HG02798 (cell line): ENCODE data around the gene DUSP16.
A peak's percentile ranks its signal among the peaks of the same experiment; 100 is the strongest.
"Not testable (repeated sequence)": the region's sequence is repeated elsewhere in the genome, so short reads cannot be mapped to it uniquely, and the experiment has no call there.

Experiments used
- ATAC-seq: cut with Tn5 transposase; IDR thresholded peaks from one replicate; pipeline ENCODE4 v1.9.1; 2021; ENCODE audit warnings: mild to moderate bottlenecking; ENCODE audit not compliant: unreplicated experiment, poor library complexity

Gene DUSP16

GRCh38 chr12:12562585-12563261 lies at the start of gene DUSP16:
TSS of gene DUSP16 (minus strand) at chr12:12562863. CDS start at chr12:12521098, 41,765 bp downstream.
- peak; percentile 87 for ATAC-seq

- ATAC-seq, result no peak
Observed at GRCh38 chr12:12612358-12612757, 49.7 kb upstream of the DUSP16 start.

- peak; percentile 83 for ATAC-seq
Observed at GRCh38 chr12:12611512-12612306, 49.0 kb upstream of the DUSP16 start, which contains the start of gene CREBL2. TSS of gene CREBL2 (plus strand) at chr12:12611876. CDS start at chr12:12612173, 297 bp downstream.

GRCh38 chr12:12610711-12611110 lies 48.0 kb upstream of the DUSP16 start:
- ATAC-seq, result no peak

GRCh38 chr12:12609692-12610091 lies 47.0 kb upstream of the DUSP16 start:
- ATAC-seq, result no peak

GRCh38 chr12:12608557-12608957 lies 45.9 kb upstream of the DUSP16 start:
- ATAC-seq, result no peak

GRCh38 chr12:12606781-12607589 lies 44.3 kb upstream of the DUSP16 start:
- peak; percentile 43 for ATAC-seq

GRCh38 chr12:12604740-12605139 lies 42.1 kb upstream of the DUSP16 start:
- ATAC-seq, result no peak

- ATAC-seq, result no peak
Observed at GRCh38 chr12:12600659-12601058, 38.0 kb upstream of the DUSP16 start.

GRCh38 chr12:12599750-12600643 lies 37.3 kb upstream of the DUSP16 start:
- no peak for ATAC-seq

GRCh38 chr12:12598864-12599263 lies 36.2 kb upstream of the DUSP16 start:
- ATAC-seq, result no peak

GRCh38 chr12:12596598-12596997 lies 33.9 kb upstream of the DUSP16 start:
- ATAC-seq, result not testable (repeated sequence)

- not testable (repeated sequence) for ATAC-seq
Observed at GRCh38 chr12:12595929-12596328, 33.3 kb upstream of the DUSP16 start.

GRCh38 chr12:12592930-12593329 lies 30.3 kb upstream of the DUSP16 start:
- ATAC-seq, result no peak

GRCh38 chr12:12590961-12591360 lies 28.3 kb upstream of the DUSP16 start:
- no peak for ATAC-seq

- ATAC-seq, result not testable (repeated sequence)
Observed at GRCh38 chr12:12588436-12588835, 25.8 kb upstream of the DUSP16 start.

GRCh38 chr12:12587878-12588277 lies 25.2 kb upstream of the DUSP16 start:
- ATAC-seq, result no peak

- no peak for ATAC-seq
Observed at GRCh38 chr12:12586879-12587675, 24.4 kb upstream of the DUSP16 start.
